HEK293 (cell line): ENCODE results near the gene BTG3.
A peak's percentile ranks its signal among the peaks of the same experiment; 100 is the strongest.

Source experiments
- CTCF ChIA-PET: fragments of 350-600 bp; formaldehyde crosslinking; extraction: SDS; loops from one replicate; lab custom pipeline; 2021; ENCODE audit warnings: antibody characterized with exemption; lab: Yijun Ruan, JAX
- POLR2A ChIA-PET: fragments of 300-600 bp; formaldehyde crosslinking; extraction: SDS; loops from one replicate; lab custom pipeline; 2020; ENCODE audit warnings: antibody characterized with exemption, inconsistent platforms; lab: Yijun Ruan, JAX
- H3K27ac ChIP-seq: fragments of 200-500 bp; sonication (Bioruptor generic); 2 replicates; pipeline ENCODE4 v1.5.1; 2014; ENCODE audit warnings: low read depth, low read length, control low read depth, inconsistent platforms; ENCODE audit errors: extremely low read depth
- H3K36me3 ChIP-seq, 2 experiments: fragments of 200-500 bp in 1 of 2; sonication (Bioruptor generic) in 1 of 2; 1 replicate in 1 of 2; 2 replicates in 1 of 2; pipeline ENCODE4 v1.5.1; 2014 to 2017; ENCODE audit warnings: inconsistent platforms in 2 of 2, low read length in 2 of 2; ENCODE audit not compliant: control insufficient read depth in 2 of 2, insufficient read depth in 1 of 2
- H3K4me1 ChIP-seq: fragments of 200-500 bp; sonication (Bioruptor generic); 2 replicates; pipeline ENCODE4 v1.5.1; 2014; ENCODE audit warnings: mild to moderate bottlenecking, low read length, inconsistent platforms; ENCODE audit not compliant: control insufficient read depth, insufficient read depth
- H3K4me3 ChIP-seq: 2 replicates; pipeline ENCODE4 v1.5.1; 2011; ENCODE audit warnings: low read depth, mild to moderate bottlenecking, control low read depth, low read length, moderate library complexity
- H3K9me3 ChIP-seq: fragments of 200-500 bp; sonication (Bioruptor generic); 2 replicates; pipeline ENCODE4 v1.5.1; 2014; ENCODE audit warnings: low read depth, low read length, inconsistent platforms; ENCODE audit not compliant: control insufficient read depth, insufficient read depth
- EGR2 ChIP-seq: fragments of 450-650 bp; formaldehyde crosslinking; IDR thresholded peaks from 2 replicates; pipeline ENCODE4 v1.5.1; 2016; ENCODE audit warnings: low read depth, missing biosample characterization, missing genetic modification characterization
- KLF8 ChIP-seq: fragments of 450-650 bp; formaldehyde crosslinking; IDR thresholded peaks from 2 replicates; pipeline ENCODE4 v1.5.1; 2016; ENCODE audit warnings: missing biosample characterization, missing genetic modification characterization
- PRDM1 ChIP-seq: fragments of 450-650 bp; formaldehyde crosslinking; IDR thresholded peaks from 2 replicates; pipeline ENCODE4; 2016; ENCODE audit warnings: missing biosample characterization, missing genetic modification characterization
- YY1 ChIP-seq: fragments of 450-650 bp; formaldehyde crosslinking; IDR thresholded peaks from 2 replicates; pipeline ENCODE4 v1.5.1; 2018; ENCODE audit warnings: missing biosample characterization, missing genetic modification characterization
- ZBTB21 ChIP-seq: fragments of 450-650 bp; formaldehyde crosslinking; IDR thresholded peaks from 2 replicates; pipeline ENCODE4 v1.5.1; 2017; ENCODE audit warnings: missing biosample characterization, missing genetic modification characterization
- ZFHX2 ChIP-seq: fragments of 450-650 bp; formaldehyde crosslinking; conservative IDR thresholded peaks from 2 replicates; pipeline ENCODE4 v1.5.1; 2016; ENCODE audit warnings: missing biosample characterization, missing genetic modification characterization
- ZFP37 ChIP-seq: fragments of 450-650 bp; formaldehyde crosslinking; IDR thresholded peaks from 2 replicates; pipeline ENCODE4 v1.5.1; 2016; ENCODE audit warnings: missing biosample characterization, missing genetic modification characterization
- ZNF132 ChIP-seq: fragments of 450-650 bp; formaldehyde crosslinking; IDR thresholded peaks from 2 replicates; pipeline ENCODE4 v1.5.1; 2017; ENCODE audit warnings: missing biosample characterization, missing genetic modification characterization, borderline replicate concordance
- ZNF140 ChIP-seq: fragments of 450-650 bp; formaldehyde crosslinking; IDR thresholded peaks from 2 replicates; pipeline ENCODE4 v1.5.1; 2016; ENCODE audit warnings: missing biosample characterization, missing genetic modification characterization
- ZNF24 ChIP-seq: fragments of 450-650 bp; formaldehyde crosslinking; IDR thresholded peaks from 2 replicates; pipeline ENCODE4 v1.5.1; 2016; ENCODE audit warnings: missing biosample characterization, missing genetic modification characterization
- ZNF324 ChIP-seq: fragments of 450-650 bp; formaldehyde crosslinking; IDR thresholded peaks from 2 replicates; pipeline ENCODE4 v1.5.1; 2016; ENCODE audit warnings: missing biosample characterization, missing genetic modification characterization
- ZNF394 ChIP-seq: fragments of 450-650 bp; formaldehyde crosslinking; IDR thresholded peaks from 2 replicates; pipeline ENCODE4 v1.5.1; 2016; ENCODE audit warnings: missing biosample characterization, missing genetic modification characterization, mild to moderate bottlenecking, moderate library complexity, borderline replicate concordance
- ZNF529 ChIP-seq: fragments of 450-650 bp; formaldehyde crosslinking; IDR thresholded peaks from 2 replicates; pipeline ENCODE4 v1.5.1; 2017; ENCODE audit warnings: missing genetic modification characterization, missing biosample characterization; ENCODE audit not compliant: insufficient replicate concordance
- TF ChIP-seq, protein P1 (sequence below): fragments of 450-650 bp; formaldehyde crosslinking; IDR thresholded peaks from 2 replicates; pipeline ENCODE4; 2016; ENCODE audit warnings: missing biosample characterization, missing genetic modification characterization
- TF ChIP-seq, protein P2 (sequence below): fragments of 450-650 bp; formaldehyde crosslinking; IDR thresholded peaks from 2 replicates; pipeline ENCODE4 v1.5.1; 2016; ENCODE audit warnings: missing biosample characterization, missing genetic modification characterization, borderline replicate concordance
- TF ChIP-seq, protein P3 (sequence below): fragments of 450-650 bp; formaldehyde crosslinking; IDR thresholded peaks from 2 replicates; pipeline ENCODE4 v1.5.1; 2016; ENCODE audit warnings: missing biosample characterization, missing genetic modification characterization
- TF ChIP-seq, protein P4 (sequence below): fragments of 450-650 bp; formaldehyde crosslinking; IDR thresholded peaks from 2 replicates; pipeline ENCODE4 v1.5.1; 2016; ENCODE audit warnings: missing biosample characterization, missing genetic modification characterization
- TF ChIP-seq, protein P5 (sequence below): fragments of 450-650 bp; formaldehyde crosslinking; IDR thresholded peaks from 2 replicates; pipeline ENCODE4 v1.5.1; 2017; ENCODE audit warnings: missing biosample characterization, missing genetic modification characterization
- TF ChIP-seq, protein P6 (sequence below): fragments of 450-650 bp; formaldehyde crosslinking; IDR thresholded peaks from 2 replicates; pipeline ENCODE4 v1.5.1; 2016; ENCODE audit warnings: missing biosample characterization, missing genetic modification characterization, low read depth
- TF ChIP-seq, protein P7 (sequence below): fragments of 450-650 bp; formaldehyde crosslinking; optimal IDR thresholded peaks from 2 replicates; pipeline ENCODE3; 2016; ENCODE audit warnings: missing biosample characterization, mild to moderate bottlenecking, missing genetic modification characterization

BTG3 gene

DNA sequence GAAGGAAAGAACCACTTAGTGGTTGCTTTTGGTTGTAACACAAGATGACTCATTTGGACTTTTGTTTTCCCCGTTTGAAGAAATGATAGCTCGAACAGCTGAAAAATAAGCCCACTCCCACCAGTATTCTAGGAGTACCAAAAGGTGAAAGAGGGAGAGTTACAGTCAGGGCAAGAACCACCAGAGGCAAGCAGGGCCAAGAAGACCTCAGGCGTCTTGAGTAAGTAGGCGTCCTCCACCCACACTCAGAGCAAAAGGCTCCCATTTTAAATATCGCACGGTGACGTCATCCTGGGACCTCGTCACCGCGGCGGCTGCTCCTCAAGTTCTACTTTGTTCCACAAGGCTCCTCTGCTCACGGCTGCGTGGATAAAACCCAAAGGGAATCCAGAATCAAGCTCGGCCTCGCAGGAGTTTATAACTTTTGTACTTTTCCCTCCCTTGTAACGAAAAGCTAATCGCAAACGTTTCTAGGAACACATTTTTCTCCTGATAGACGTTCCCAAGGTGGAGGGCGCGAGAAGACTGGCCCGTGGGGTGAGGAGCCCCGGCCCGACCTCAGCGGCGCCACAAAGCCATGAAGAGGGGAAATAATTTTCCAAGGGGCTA is 1.2 kb downstream of the BTG3 start:
- ChIA-PET POLR2A (interaction anchor here (1.2 to 2.5 kb wide), 3 partner anchors 10 to 98 kb away, joined by 5 to 12 read pairs (median 6); partner anchors contain the start of gene CXADR), CTCF (interaction anchor here (0.6 to 3.7 kb wide), 9 partner anchors 9 to 529 kb away, joined by 3 to 20 read pairs (median 3); partner anchors contain the start of gene CXADR)
- peak overlapping the region; percentile 82 for H3K27ac ChIP-seq
- H3K4me3 ChIP-seq: peak overlapping the region; percentile 66
- no peaks in the 10 kb centered on the region for H3K9me3 ChIP-seq
- H3K36me3 ChIP-seq: peaks cover 11 to 37% of the 10 kb centered on the region in 2 experiments
- H3K4me1 ChIP-seq: peaks cover 9% of the 10 kb centered on the region
- TF ChIP-seq ZNF132 (tag by site-specific recombination) (no peak), ZBTB21 (peak; percentile 90), KLF8 (tag by site-specific recombination) (0 out of 2 replicates have a peak, but pooled peaks have one; percentile 42), ZNF529 (tag by site-specific recombination) (no peak), ZNF324 (tag by site-specific recombination) (peak; percentile 50; the same call in 1 of the 2 replicates), PRDM1 (tag by site-specific recombination) (peak; percentile 66), ZNF140 (tag by site-specific recombination) (no peak), ZNF394 (tag by site-specific recombination) (peak; percentile 43; the same call in 1 of the 2 replicates), EGR2 (tag by site-specific recombination) (peak; percentile 86), YY1 (tag by site-specific recombination) (no peak), ZFHX2 (peak; percentile 93), ZFP37 (peak; percentile 28), ZNF24 (tag by site-specific recombination) (no peak)
- TF ChIP-seq, protein P1, sequence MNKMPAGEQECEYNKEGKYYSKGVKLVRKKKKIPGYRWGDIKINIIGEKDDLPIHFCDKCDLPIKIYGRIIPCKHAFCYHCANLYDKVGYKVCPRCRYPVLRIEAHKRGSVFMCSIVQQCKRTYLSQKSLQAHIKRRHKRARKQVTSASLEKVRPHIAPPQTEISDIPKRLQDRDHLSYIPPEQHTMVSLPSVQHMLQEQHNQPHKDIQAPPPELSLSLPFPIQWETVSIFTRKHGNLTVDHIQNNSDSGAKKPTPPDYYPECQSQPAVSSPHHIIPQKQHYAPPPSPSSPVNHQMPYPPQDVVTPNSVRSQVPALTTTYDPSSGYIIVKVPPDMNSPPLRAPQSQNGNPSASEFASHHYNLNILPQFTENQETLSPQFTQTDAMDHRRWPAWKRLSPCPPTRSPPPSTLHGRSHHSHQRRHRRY (tag by site-specific recombination): no peak
- TF ChIP-seq, protein P2, sequence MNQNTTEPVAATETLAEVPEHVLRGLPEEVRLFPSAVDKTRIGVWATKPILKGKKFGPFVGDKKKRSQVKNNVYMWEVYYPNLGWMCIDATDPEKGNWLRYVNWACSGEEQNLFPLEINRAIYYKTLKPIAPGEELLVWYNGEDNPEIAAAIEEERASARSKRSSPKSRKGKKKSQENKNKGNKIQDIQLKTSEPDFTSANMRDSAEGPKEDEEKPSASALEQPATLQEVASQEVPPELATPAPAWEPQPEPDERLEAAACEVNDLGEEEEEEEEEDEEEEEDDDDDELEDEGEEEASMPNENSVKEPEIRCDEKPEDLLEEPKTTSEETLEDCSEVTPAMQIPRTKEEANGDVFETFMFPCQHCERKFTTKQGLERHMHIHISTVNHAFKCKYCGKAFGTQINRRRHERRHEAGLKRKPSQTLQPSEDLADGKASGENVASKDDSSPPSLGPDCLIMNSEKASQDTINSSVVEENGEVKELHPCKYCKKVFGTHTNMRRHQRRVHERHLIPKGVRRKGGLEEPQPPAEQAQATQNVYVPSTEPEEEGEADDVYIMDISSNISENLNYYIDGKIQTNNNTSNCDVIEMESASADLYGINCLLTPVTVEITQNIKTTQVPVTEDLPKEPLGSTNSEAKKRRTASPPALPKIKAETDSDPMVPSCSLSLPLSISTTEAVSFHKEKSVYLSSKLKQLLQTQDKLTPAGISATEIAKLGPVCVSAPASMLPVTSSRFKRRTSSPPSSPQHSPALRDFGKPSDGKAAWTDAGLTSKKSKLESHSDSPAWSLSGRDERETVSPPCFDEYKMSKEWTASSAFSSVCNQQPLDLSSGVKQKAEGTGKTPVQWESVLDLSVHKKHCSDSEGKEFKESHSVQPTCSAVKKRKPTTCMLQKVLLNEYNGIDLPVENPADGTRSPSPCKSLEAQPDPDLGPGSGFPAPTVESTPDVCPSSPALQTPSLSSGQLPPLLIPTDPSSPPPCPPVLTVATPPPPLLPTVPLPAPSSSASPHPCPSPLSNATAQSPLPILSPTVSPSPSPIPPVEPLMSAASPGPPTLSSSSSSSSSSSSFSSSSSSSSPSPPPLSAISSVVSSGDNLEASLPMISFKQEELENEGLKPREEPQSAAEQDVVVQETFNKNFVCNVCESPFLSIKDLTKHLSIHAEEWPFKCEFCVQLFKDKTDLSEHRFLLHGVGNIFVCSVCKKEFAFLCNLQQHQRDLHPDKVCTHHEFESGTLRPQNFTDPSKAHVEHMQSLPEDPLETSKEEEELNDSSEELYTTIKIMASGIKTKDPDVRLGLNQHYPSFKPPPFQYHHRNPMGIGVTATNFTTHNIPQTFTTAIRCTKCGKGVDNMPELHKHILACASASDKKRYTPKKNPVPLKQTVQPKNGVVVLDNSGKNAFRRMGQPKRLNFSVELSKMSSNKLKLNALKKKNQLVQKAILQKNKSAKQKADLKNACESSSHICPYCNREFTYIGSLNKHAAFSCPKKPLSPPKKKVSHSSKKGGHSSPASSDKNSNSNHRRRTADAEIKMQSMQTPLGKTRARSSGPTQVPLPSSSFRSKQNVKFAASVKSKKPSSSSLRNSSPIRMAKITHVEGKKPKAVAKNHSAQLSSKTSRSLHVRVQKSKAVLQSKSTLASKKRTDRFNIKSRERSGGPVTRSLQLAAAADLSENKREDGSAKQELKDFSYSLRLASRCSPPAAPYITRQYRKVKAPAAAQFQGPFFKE (tag by site-specific recombination): no peak
- TF ChIP-seq, protein P3, sequence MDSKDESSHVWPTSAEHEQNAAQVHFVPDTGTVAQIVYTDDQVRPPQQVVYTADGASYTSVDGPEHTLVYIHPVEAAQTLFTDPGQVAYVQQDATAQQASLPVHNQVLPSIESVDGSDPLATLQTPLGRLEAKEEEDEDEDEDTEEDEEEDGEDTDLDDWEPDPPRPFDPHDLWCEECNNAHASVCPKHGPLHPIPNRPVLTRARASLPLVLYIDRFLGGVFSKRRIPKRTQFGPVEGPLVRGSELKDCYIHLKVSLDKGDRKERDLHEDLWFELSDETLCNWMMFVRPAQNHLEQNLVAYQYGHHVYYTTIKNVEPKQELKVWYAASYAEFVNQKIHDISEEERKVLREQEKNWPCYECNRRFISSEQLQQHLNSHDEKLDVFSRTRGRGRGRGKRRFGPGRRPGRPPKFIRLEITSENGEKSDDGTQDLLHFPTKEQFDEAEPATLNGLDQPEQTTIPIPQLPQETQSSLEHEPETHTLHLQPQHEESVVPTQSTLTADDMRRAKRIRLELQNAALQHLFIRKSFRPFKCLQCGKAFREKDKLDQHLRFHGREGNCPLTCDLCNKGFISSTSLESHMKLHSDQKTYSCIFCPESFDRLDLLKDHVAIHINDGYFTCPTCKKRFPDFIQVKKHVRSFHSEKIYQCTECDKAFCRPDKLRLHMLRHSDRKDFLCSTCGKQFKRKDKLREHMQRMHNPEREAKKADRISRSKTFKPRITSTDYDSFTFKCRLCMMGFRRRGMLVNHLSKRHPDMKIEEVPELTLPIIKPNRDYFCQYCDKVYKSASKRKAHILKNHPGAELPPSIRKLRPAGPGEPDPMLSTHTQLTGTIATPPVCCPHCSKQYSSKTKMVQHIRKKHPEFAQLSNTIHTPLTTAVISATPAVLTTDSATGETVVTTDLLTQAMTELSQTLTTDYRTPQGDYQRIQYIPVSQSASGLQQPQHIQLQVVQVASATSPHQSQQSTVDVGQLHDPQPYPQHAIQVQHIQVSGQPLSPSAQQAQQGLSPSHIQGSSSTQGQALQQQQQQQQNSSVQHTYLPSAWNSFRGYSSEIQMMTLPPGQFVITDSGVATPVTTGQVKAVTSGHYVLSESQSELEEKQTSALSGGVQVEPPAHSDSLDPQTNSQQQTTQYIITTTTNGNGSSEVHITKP: peak; percentile 34
- TF ChIP-seq, protein P4, sequence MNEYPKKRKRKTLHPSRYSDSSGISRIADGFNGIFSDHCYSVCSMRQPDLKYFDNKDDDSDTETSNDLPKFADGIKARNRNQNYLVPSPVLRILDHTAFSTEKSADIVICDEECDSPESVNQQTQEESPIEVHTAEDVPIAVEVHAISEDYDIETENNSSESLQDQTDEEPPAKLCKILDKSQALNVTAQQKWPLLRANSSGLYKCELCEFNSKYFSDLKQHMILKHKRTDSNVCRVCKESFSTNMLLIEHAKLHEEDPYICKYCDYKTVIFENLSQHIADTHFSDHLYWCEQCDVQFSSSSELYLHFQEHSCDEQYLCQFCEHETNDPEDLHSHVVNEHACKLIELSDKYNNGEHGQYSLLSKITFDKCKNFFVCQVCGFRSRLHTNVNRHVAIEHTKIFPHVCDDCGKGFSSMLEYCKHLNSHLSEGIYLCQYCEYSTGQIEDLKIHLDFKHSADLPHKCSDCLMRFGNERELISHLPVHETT (tag by site-specific recombination): no peak
- TF ChIP-seq, protein P5, sequence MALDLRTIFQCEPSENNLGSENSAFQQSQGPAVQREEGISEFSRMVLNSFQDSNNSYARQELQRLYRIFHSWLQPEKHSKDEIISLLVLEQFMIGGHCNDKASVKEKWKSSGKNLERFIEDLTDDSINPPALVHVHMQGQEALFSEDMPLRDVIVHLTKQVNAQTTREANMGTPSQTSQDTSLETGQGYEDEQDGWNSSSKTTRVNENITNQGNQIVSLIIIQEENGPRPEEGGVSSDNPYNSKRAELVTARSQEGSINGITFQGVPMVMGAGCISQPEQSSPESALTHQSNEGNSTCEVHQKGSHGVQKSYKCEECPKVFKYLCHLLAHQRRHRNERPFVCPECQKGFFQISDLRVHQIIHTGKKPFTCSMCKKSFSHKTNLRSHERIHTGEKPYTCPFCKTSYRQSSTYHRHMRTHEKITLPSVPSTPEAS (tag by site-specific recombination): 0 out of 2 replicates have a peak, but pooled peaks have one; percentile 13
- TF ChIP-seq, protein P6, sequence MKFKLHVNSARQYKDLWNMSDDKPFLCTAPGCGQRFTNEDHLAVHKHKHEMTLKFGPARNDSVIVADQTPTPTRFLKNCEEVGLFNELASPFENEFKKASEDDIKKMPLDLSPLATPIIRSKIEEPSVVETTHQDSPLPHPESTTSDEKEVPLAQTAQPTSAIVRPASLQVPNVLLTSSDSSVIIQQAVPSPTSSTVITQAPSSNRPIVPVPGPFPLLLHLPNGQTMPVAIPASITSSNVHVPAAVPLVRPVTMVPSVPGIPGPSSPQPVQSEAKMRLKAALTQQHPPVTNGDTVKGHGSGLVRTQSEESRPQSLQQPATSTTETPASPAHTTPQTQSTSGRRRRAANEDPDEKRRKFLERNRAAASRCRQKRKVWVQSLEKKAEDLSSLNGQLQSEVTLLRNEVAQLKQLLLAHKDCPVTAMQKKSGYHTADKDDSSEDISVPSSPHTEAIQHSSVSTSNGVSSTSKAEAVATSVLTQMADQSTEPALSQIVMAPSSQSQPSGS (tag by site-specific recombination): peak; percentile 95
- TF ChIP-seq, protein P7, sequence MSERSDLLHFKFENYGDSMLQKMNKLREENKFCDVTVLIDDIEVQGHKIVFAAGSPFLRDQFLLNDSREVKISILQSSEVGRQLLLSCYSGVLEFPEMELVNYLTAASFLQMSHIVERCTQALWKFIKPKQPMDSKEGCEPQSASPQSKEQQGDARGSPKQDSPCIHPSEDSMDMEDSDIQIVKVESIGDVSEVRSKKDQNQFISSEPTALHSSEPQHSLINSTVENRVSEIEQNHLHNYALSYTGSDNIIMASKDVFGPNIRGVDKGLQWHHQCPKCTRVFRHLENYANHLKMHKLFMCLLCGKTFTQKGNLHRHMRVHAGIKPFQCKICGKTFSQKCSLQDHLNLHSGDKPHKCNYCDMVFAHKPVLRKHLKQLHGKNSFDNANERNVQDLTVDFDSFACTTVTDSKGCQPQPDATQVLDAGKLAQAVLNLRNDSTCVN: no peak
